GM23338 (cell line): ENCODE results near the gene APOOL. TPM values are rescaled to one million over a fixed set of nuclear protein-coding genes. Genes with fewer than 3 reads are reported as not detected.

Source experiments
- ATAC-seq: fragments of 200-7000 bp; cut with Tn5 transposase; 3 replicates; pipeline ENCODE4 v1.9.1; 2020
- DNase-seq: peaks from one replicate; pipeline ENCODE4 v3.0.0-alpha.2; 2015; ENCODE audit warnings: low spot score
- H2AFZ ChIP-seq: fragments of 200-600 bp; sonication (generic); 2 replicates; pipeline ENCODE4 v1.8.0; 2016; ENCODE audit warnings: antibody characterized with exemption, mild to moderate bottlenecking, moderate library complexity
- H3F3A ChIP-seq: fragments of 200-600 bp; sonication (generic); replicated peaks from 2 replicates; pipeline ENCODE4 v1.8.0; 2017; ENCODE audit warnings: antibody characterized with exemption, mixed run types, low read depth
- H3K27ac ChIP-seq: fragments of 200-600 bp; sonication (generic); 2 replicates; pipeline ENCODE4 v1.6.1; 2016; ENCODE audit warnings: low read depth
- H3K27me3 ChIP-seq: fragments of 200-600 bp; sonication (generic); 2 replicates; pipeline ENCODE4 v1.8.0; 2016; ENCODE audit warnings: mild to moderate bottlenecking, mixed run types, moderate library complexity; ENCODE audit not compliant: insufficient read depth
- H3K36me3 ChIP-seq: fragments of 200-600 bp; sonication (generic); 2 replicates; pipeline ENCODE4 v1.8.0; 2016; ENCODE audit warnings: mild to moderate bottlenecking; ENCODE audit not compliant: insufficient read depth
- H3K4me1 ChIP-seq: fragments of 200-600 bp; sonication (generic); 2 replicates; pipeline ENCODE4 v1.8.0; 2016; ENCODE audit warnings: mild to moderate bottlenecking, moderate library complexity; ENCODE audit not compliant: insufficient read depth
- H3K4me2 ChIP-seq: fragments of 200-600 bp; sonication (generic); 2 replicates; pipeline ENCODE4 v1.7.1; 2017; ENCODE audit warnings: mixed run types
- H3K4me3 ChIP-seq: fragments of 200-600 bp; sonication (generic); 2 replicates; pipeline ENCODE4 v1.6.1; 2016; ENCODE audit warnings: mixed run types
- H3K79me2 ChIP-seq: fragments of 200-600 bp; sonication (generic); replicated peaks from 2 replicates; pipeline ENCODE4 v1.8.0; 2017; ENCODE audit warnings: mild to moderate bottlenecking; ENCODE audit not compliant: insufficient read depth
- H3K9me2 ChIP-seq: fragments of 200-600 bp; sonication (generic); 2 replicates; pipeline ENCODE4 v1.8.0; 2017; ENCODE audit not compliant: insufficient read depth
- H4K20me1 ChIP-seq: fragments of 200-600 bp; sonication (generic); replicated peaks from 2 replicates; pipeline ENCODE4 v1.8.0; 2017; ENCODE audit warnings: mild to moderate bottlenecking; ENCODE audit not compliant: insufficient read depth
- H3K27ac Mint-ChIP-seq: 2 replicates; pipeline ENCODE4 v1.8.0; 2020; ENCODE audit warnings: inconsistent platforms, mild to moderate bottlenecking, moderate library complexity, mixed read lengths
- H3K27me3 Mint-ChIP-seq: 3 replicates; pipeline ENCODE4 v1.8.0; 2022; ENCODE audit warnings: low read depth, mild to moderate bottlenecking, moderate library complexity, mixed read lengths, inconsistent platforms; ENCODE audit not compliant: insufficient read depth, poor library complexity
- H3K36me3 Mint-ChIP-seq: 3 replicates; pipeline ENCODE4 v1.8.0; 2021; ENCODE audit warnings: low read depth, mild to moderate bottlenecking, inconsistent platforms, moderate library complexity, mixed read lengths
- H3K4me1 Mint-ChIP-seq: 3 replicates; pipeline ENCODE4 v1.8.0; 2020; ENCODE audit warnings: mild to moderate bottlenecking, inconsistent platforms, mixed read lengths
- H3K4me3 Mint-ChIP-seq: 3 replicates; pipeline ENCODE4 v1.8.0; 2021; ENCODE audit warnings: moderate library complexity, mild to moderate bottlenecking, inconsistent platforms, mixed read lengths
- H3K9me3 Mint-ChIP-seq: 3 replicates; pipeline ENCODE4 v1.8.0; 2020; ENCODE audit warnings: moderate library complexity, mild to moderate bottlenecking, inconsistent platforms, mixed read lengths
- CREB1 ChIP-seq: fragments of 250-450 bp; sonication (Bioruptor Pico); IDR thresholded peaks from 2 replicates; pipeline ENCODE4 v1.5.0; 2020; ENCODE audit warnings: low read depth, mild to moderate bottlenecking, moderate library complexity
- EZH2 ChIP-seq: fragments of 200-600 bp; sonication (generic); IDR thresholded peaks from one replicate; pipeline ENCODE4 v1.8.0; 2017; ENCODE audit warnings: antibody characterized with exemption, mild to moderate bottlenecking, low read depth; ENCODE audit not compliant: unreplicated experiment
- EZH2phosphoT487 ChIP-seq: fragments of 200-600 bp; sonication (generic); IDR thresholded peaks from one replicate; pipeline ENCODE4 v1.8.1; 2018; ENCODE audit warnings: antibody characterized with exemption; ENCODE audit not compliant: unreplicated experiment
- JUNB ChIP-seq: IDR thresholded peaks from one replicate; pipeline ENCODE4 v1.6.1; 2016; ENCODE audit warnings: antibody characterized with exemption; ENCODE audit not compliant: unreplicated experiment
- STAT1 ChIP-seq: IDR thresholded peaks from one replicate; pipeline ENCODE4 v1.6.1; 2016; ENCODE audit warnings: antibody characterized with exemption; ENCODE audit not compliant: unreplicated experiment
- ZNF114 ChIP-seq: fragments of 250-450 bp; sonication (Bioruptor Pico); IDR thresholded peaks from 2 replicates; pipeline ENCODE4 v1.5.0; 2020; ENCODE audit warnings: mild to moderate bottlenecking, moderate library complexity
- ZNF331 ChIP-seq: fragments of 250-450 bp; sonication (Bioruptor Pico); IDR thresholded peaks from 2 replicates; pipeline ENCODE4 v1.5.0; 2020; ENCODE audit warnings: low read depth, mild to moderate bottlenecking, moderate library complexity
- polyA plus RNA-seq: library from polyadenylated mRNA; unstranded; fragments of >200 nt; fragmentation: Nextera tagmentation; extraction: Ambion mirVana; gene quantifications from 2 replicates; pipeline ENCODE4 v1.2.1, GENCODE V29; 2016
- total RNA-seq: library from RNA; depleted of rRNA; stranded (reverse); fragments of >200 nt; shearing (Covaris generic); gene quantifications from 2 replicates; pipeline ENCODE4 v1.2.3, GENCODE V29; 2014
- TF ChIP-seq, protein P1 (sequence below): fragments of 250-450 bp; sonication (Bioruptor Pico); IDR thresholded peaks from 2 replicates; pipeline ENCODE4 v1.5.0; 2020; ENCODE audit warnings: mild to moderate bottlenecking, moderate library complexity
- TF ChIP-seq, protein P2 (sequence below), 2 experiments: fragments of 200-600 bp in 1 of 2; sonication (generic) in 1 of 2; conservative IDR thresholded peaks; 2 replicates each; pipeline versions ENCODE4 v1.5.1 to v1.6.1; 2016 to 2017; ENCODE audit warnings: antibody characterized with exemption in 2 of 2, low read depth in 2 of 2, mild to moderate bottlenecking in 2 of 2, moderate library complexity in 1 of 2

APOOL gene
- total and polyA plus RNA-seq, 2 experiments from 2014 or later: 10.4 to 11.0 TPM

DNA sequence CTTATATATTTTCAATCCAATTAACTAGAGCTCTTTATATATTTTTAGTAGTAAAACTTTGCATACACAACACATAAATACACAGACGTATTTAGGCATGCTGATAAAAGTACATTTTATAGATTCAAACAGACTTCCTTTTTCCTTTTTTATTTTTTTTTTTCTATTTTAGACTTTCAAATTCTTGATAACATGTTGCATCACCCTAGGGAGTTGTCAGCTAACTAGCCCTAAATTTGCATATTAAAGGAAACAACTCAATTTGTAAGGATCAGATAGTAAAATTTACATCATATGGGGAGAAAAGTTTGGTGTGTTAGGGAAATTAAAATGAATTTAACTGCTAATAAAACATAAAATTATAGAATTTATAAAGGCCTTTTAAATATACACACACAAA, 47.4 kb upstream of the APOOL start (continued):
- TF ChIP-seq, protein P1, sequence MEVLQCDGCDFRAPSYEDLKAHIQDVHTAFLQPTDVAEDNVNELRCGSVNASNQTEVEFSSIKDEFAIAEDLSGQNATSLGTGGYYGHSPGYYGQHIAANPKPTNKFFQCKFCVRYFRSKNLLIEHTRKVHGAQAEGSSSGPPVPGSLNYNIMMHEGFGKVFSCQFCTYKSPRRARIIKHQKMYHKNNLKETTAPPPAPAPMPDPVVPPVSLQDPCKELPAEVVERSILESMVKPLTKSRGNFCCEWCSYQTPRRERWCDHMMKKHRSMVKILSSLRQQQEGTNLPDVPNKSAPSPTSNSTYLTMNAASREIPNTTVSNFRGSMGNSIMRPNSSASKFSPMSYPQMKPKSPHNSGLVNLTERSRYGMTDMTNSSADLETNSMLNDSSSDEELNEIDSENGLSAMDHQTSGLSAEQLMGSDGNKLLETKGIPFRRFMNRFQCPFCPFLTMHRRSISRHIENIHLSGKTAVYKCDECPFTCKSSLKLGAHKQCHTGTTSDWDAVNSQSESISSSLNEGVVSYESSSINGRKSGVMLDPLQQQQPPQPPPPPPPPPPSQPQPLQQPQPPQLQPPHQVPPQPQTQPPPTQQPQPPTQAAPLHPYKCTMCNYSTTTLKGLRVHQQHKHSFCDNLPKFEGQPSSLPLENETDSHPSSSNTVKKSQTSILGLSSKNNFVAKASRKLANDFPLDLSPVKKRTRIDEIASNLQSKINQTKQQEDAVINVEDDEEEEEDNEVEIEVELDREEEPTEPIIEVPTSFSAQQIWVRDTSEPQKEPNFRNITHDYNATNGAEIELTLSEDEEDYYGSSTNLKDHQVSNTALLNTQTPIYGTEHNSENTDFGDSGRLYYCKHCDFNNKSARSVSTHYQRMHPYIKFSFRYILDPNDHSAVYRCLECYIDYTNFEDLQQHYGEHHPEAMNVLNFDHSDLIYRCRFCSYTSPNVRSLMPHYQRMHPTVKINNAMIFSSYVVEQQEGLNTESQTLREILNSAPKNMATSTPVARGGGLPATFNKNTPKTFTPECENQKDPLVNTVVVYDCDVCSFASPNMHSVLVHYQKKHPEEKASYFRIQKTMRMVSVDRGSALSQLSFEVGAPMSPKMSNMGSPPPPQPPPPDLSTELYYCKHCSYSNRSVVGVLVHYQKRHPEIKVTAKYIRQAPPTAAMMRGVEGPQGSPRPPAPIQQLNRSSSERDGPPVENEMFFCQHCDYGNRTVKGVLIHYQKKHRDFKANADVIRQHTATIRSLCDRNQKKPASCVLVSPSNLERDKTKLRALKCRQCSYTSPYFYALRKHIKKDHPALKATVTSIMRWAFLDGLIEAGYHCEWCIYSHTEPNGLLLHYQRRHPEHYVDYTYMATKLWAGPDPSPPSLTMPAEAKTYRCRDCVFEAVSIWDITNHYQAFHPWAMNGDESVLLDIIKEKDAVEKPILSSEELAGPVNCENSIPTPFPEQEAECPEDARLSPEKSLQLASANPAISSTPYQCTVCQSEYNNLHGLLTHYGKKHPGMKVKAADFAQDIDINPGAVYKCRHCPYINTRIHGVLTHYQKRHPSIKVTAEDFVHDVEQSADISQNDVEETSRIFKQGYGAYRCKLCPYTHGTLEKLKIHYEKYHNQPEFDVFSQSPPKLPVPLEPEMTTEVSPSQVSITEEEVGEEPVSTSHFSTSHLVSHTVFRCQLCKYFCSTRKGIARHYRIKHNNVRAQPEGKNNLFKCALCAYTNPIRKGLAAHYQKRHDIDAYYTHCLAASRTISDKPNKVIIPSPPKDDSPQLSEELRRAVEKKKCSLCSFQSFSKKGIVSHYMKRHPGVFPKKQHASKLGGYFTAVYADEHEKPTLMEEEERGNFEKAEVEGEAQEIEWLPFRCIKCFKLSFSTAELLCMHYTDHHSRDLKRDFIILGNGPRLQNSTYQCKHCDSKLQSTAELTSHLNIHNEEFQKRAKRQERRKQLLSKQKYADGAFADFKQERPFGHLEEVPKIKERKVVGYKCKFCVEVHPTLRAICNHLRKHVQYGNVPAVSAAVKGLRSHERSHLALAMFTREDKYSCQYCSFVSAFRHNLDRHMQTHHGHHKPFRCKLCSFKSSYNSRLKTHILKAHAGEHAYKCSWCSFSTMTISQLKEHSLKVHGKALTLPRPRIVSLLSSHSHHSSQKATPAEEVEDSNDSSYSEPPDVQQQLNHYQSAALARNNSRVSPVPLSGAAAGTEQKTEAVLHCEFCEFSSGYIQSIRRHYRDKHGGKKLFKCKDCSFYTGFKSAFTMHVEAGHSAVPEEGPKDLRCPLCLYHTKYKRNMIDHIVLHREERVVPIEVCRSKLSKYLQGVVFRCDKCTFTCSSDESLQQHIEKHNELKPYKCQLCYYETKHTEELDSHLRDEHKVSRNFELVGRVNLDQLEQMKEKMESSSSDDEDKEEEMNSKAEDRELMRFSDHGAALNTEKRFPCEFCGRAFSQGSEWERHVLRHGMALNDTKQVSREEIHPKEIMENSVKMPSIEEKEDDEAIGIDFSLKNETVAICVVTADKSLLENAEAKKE (CRISPR knock-in tag): no peak
- TF ChIP-seq EZH2 (no peak), ZNF331 (CRISPR knock-in tag) (no peak), ZNF114 (no peak)
- TF ChIP-seq, protein P2, sequence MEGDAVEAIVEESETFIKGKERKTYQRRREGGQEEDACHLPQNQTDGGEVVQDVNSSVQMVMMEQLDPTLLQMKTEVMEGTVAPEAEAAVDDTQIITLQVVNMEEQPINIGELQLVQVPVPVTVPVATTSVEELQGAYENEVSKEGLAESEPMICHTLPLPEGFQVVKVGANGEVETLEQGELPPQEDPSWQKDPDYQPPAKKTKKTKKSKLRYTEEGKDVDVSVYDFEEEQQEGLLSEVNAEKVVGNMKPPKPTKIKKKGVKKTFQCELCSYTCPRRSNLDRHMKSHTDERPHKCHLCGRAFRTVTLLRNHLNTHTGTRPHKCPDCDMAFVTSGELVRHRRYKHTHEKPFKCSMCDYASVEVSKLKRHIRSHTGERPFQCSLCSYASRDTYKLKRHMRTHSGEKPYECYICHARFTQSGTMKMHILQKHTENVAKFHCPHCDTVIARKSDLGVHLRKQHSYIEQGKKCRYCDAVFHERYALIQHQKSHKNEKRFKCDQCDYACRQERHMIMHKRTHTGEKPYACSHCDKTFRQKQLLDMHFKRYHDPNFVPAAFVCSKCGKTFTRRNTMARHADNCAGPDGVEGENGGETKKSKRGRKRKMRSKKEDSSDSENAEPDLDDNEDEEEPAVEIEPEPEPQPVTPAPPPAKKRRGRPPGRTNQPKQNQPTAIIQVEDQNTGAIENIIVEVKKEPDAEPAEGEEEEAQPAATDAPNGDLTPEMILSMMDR (conservative IDR thresholded peaks at IDR 0.05; ENCODE audit: low read depth in 2 of 2): no peak

DNA sequence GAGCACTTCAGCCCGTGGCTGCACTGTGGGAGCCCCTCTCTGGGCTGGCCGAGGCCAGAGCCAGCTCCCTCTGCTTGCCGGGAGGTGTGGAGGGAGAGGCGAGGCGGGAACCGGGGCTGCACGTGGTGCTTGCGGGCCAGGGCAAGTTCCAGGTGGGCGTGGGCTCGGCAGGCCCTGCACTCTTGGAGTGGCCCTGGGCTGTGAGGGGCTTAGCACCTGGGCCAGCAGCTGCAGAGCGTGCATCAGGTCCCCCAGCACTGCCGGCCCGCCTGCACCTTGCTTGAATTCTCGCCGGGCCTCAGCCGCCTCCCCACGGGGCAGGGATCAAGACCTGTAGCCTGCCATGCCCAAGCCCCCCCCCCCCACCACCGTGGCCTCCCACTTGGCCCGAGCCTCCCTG, 28.9 kb upstream of the APOOL start:
- H3K27me3 ChIP-seq: no peaks in the 10 kb centered on the region
- Mint-ChIP-seq H3K27me3 (peaks cover 4% of the 10 kb centered on the region), H3K4me3 (no peak overlapping the region), H3K36me3 (peaks cover 5% of the 10 kb centered on the region; the same call in 2 of the 3 replicates), H3K4me1 (no peaks in the 10 kb centered on the region), H3K9me3 (peaks cover 25% of the 10 kb centered on the region; the same call in 2 of the 3 replicates), H3K27ac (no peak overlapping the region)
- no peak overlapping the region for H2AFZ ChIP-seq
- ATAC-seq (no peak), DNase-seq (no peak)
- no peak overlapping the region for H3K4me2 ChIP-seq
- no peaks in the 10 kb centered on the region for H3K9me2 ChIP-seq
- H3F3A ChIP-seq: no peaks in the 10 kb centered on the region
- H3K27ac ChIP-seq: no peak overlapping the region
- no peaks in the 10 kb centered on the region for H3K4me1 ChIP-seq
- no peaks in the 10 kb centered on the region for H3K36me3 ChIP-seq
- H3K79me2 ChIP-seq: no peaks in the 10 kb centered on the region
- no peak overlapping the region for H3K4me3 ChIP-seq
- H4K20me1 ChIP-seq: no peaks in the 10 kb centered on the region
- TF ChIP-seq, protein P2 (conservative IDR thresholded peaks at IDR 0.05; ENCODE audit: low read depth in 2 of 2): no peak
- no peak for TF ChIP-seq EZH2phosphoT487
- TF ChIP-seq JUNB: no peak
- no peak for TF ChIP-seq ZNF114
- no peak for TF ChIP-seq STAT1
- no peak for TF ChIP-seq CREB1 (CRISPR knock-in tag)
